ENCODE measurements around the gene ANXA8.
"Not testable (repeated sequence)": the region's sequence is repeated elsewhere in the genome, so short reads cannot be mapped to it uniquely, and the experiment has no call there.

DNA sequence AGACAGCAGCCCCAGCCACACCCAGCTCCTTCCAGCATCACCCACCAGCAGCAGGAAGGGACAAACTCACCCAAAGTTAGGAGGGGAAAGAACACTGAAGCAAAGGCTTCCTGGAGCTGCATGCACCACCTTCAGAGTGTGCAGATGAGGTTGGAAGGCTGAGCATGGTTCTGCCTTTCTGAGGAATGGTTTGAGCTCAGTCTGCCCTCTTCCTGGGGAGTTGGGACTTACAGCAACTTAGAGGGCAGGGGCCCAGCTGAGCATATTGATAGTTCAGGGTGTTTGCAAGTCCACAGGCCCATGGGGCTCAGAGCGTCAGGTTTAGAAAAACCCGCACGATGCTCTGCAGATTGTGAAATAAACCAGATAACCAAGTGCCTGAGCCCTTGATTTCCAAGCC lies 3.8 kb downstream of the ANXA8 start:
- TF ChIP-seq POLR2AphosphoS5 (IDR thresholded peaks at IDR 0.05; ENCODE audit: low read depth); CTCF (conservative IDR thresholded peaks at IDR 0.05; ENCODE audit: low read depth in 2 of 2); CREB1 (CRISPR knock-in tag; IDR thresholded peaks at IDR 0.05; ENCODE audit: low read depth); EZH2phosphoT487 (IDR thresholded peaks at IDR 0.05; ENCODE audit: unreplicated experiment): not testable (repeated sequence)
